MM.1S (cell line): Measurements from ENCODE around the gene SLC1A1.

ENCODE experiments used
- DNase-seq: peaks from one replicate; pipeline ENCODE4 v3.0.0-alpha.2; 2015
- H2AFZ ChIP-seq: fragments of 300-600 bp; sonication (generic); 2 replicates; pipeline ENCODE4 v1.6.0; 2016; ENCODE audit warnings: antibody characterized with exemption, low read length
- H3F3A ChIP-seq: fragments of 300-600 bp; sonication (generic); 2 replicates; pipeline ENCODE4 v1.6.1; 2016; ENCODE audit warnings: mild to moderate bottlenecking, antibody characterized with exemption, low read length, moderate library complexity, mixed read lengths; ENCODE audit not compliant: insufficient read depth
- H3K27ac ChIP-seq: fragments of 300-600 bp; sonication (generic); 2 replicates; pipeline ENCODE4 v1.5.1; 2016; ENCODE audit warnings: mild to moderate bottlenecking, low read length
- H3K27me3 ChIP-seq: fragments of 300-600 bp; sonication (generic); replicated peaks from 2 replicates; pipeline ENCODE4 v1.6.0; 2016; ENCODE audit warnings: low read length; ENCODE audit not compliant: insufficient read depth
- H3K36me3 ChIP-seq: fragments of 300-600 bp; sonication (generic); replicated peaks from 2 replicates; pipeline ENCODE4 v1.6.1; 2016; ENCODE audit warnings: mild to moderate bottlenecking, low read length, mixed read lengths; ENCODE audit not compliant: insufficient read depth
- H3K4me1 ChIP-seq: fragments of 300-600 bp; sonication (generic); 2 replicates; pipeline ENCODE4 v1.6.1; 2016; ENCODE audit warnings: low read length, mixed read lengths
- H3K4me2 ChIP-seq: fragments of 300-600 bp; sonication (generic); 2 replicates; pipeline ENCODE4 v1.6.0; 2016; ENCODE audit warnings: low read depth, low read length
- H3K4me3 ChIP-seq: fragments of 300-600 bp; sonication (generic); 2 replicates; pipeline ENCODE4 v1.5.1; 2016; ENCODE audit warnings: low read length, mixed read lengths
- H3K79me2 ChIP-seq: fragments of 300-600 bp; sonication (generic); 2 replicates; pipeline ENCODE4 v1.6.1; 2016; ENCODE audit warnings: mixed run types, low read length, mixed read lengths
- H3K9ac ChIP-seq: fragments of 300-600 bp; sonication (generic); 2 replicates; pipeline ENCODE4 v1.6.1; 2016; ENCODE audit warnings: low read length, mixed read lengths
- H3K9me2 ChIP-seq: fragments of 300-600 bp; sonication (generic); replicated peaks from 2 replicates; pipeline ENCODE4 v1.6.1; 2016; ENCODE audit warnings: mild to moderate bottlenecking, low read length, mixed read lengths; ENCODE audit not compliant: insufficient read depth
- H3K9me3 ChIP-seq: fragments of 300-600 bp; sonication (generic); replicated peaks from 2 replicates; pipeline ENCODE4 v1.6.1; 2016; ENCODE audit warnings: mild to moderate bottlenecking, low read length, mixed read lengths; ENCODE audit not compliant: insufficient read depth
- H4K20me1 ChIP-seq: fragments of 300-600 bp; sonication (generic); 2 replicates; pipeline ENCODE4 v1.6.1; 2016; ENCODE audit warnings: mild to moderate bottlenecking, low read length, moderate library complexity, mixed read lengths; ENCODE audit not compliant: insufficient read depth
- CTCF ChIP-seq: fragments of 300-600 bp; sonication (generic); IDR thresholded peaks from 2 replicates; pipeline ENCODE4 v1.5.1; 2016; ENCODE audit warnings: antibody characterized with exemption, low read length, mixed read lengths
- EZH2 ChIP-seq: fragments of 300-600 bp; sonication (generic); optimal IDR thresholded peaks from 2 replicates; pipeline ENCODE3; 2017; ENCODE audit warnings: low read depth, mild to moderate bottlenecking, antibody characterized with exemption, low read length, mixed read lengths
- EZH2phosphoT487 ChIP-seq: fragments of 300-600 bp; sonication (generic); IDR thresholded peaks from 2 replicates; pipeline ENCODE4 v1.6.1; 2018; ENCODE audit warnings: antibody characterized with exemption, low read length

The SLC1A1 gene

GRCh38 chr9:4596165-4596922 is 106.1 kb downstream of the SLC1A1 start:
- Histone ChIP-seq H3K9me2 (no peaks in the 10 kb centered on the region), H3K9me3 (no peaks in the 10 kb centered on the region), H3K79me2 (no peaks in the 10 kb centered on the region), H2AFZ (no peak overlapping the region), H3K36me3 (no peaks in the 10 kb centered on the region), H3K27ac (no peak overlapping the region), H3K4me1 (no peaks in the 10 kb centered on the region), H3K9ac (no peak overlapping the region), H4K20me1 (no peaks in the 10 kb centered on the region), H3K4me3 (no peak overlapping the region), H3K27me3 (no peaks in the 10 kb centered on the region), H3F3A (no peaks in the 10 kb centered on the region), H3K4me2 (no peak overlapping the region)
- TF ChIP-seq EZH2phosphoT487 (no peak), EZH2 (no peak), CTCF (no peak)
- peak; percentile 14 for DNase-seq

- H3K27me3 ChIP-seq, result no peaks in the 10 kb centered on the region
- no peaks in the 10 kb centered on the region for H3K9me3 ChIP-seq
- H4K20me1 ChIP-seq, result no peaks in the 10 kb centered on the region
- H3K36me3 ChIP-seq, result no peaks in the 10 kb centered on the region
- H3K79me2 ChIP-seq, result no peaks in the 10 kb centered on the region
- no peak for DNase-seq
- no peak overlapping the region for H3K27ac ChIP-seq
- H2AFZ ChIP-seq, result no peak overlapping the region
- no peaks in the 10 kb centered on the region for H3K9me2 ChIP-seq
- no peak overlapping the region for H3K4me3 ChIP-seq
- no peaks in the 10 kb centered on the region for H3F3A ChIP-seq
- no peak overlapping the region for H3K4me2 ChIP-seq
- TF ChIP-seq CTCF, result no peak
- no peaks in the 10 kb centered on the region for H3K4me1 ChIP-seq
- H3K9ac ChIP-seq, result no peak overlapping the region
Observed at GRCh38 chr9:4600368-4600767, 110.1 kb downstream of the SLC1A1 start.

- no peaks in the 10 kb centered on the region for H3K4me1 ChIP-seq
- H3K79me2 ChIP-seq, result no peaks in the 10 kb centered on the region
- H3K36me3 ChIP-seq, result no peaks in the 10 kb centered on the region
- H3K9ac ChIP-seq, result no peak overlapping the region
- no peak overlapping the region for H2AFZ ChIP-seq
- H3K4me3 ChIP-seq, result no peak overlapping the region
- TF ChIP-seq CTCF, result no peak
- no peak for TF ChIP-seq EZH2phosphoT487
- TF ChIP-seq EZH2, result no peak
- H4K20me1 ChIP-seq, result no peaks in the 10 kb centered on the region
- H3K27ac ChIP-seq, result no peak overlapping the region
- no peaks in the 10 kb centered on the region for H3K27me3 ChIP-seq
- no peak overlapping the region for H3K4me2 ChIP-seq
- DNase-seq, result no peak
- no peaks in the 10 kb centered on the region for H3K9me2 ChIP-seq
- no peaks in the 10 kb centered on the region for H3F3A ChIP-seq
- no peaks in the 10 kb centered on the region for H3K9me3 ChIP-seq
Observed at GRCh38 chr9:4603830-4604229, 113.6 kb downstream of the SLC1A1 start.
